Dendritic cell treated with granulocyte-macrophage colony-stimulating factor and Interleukin-4, amounts not matched to agents 40 ng/mL and 50 ng/mL, for 4 days (primary cell): Measurements from ENCODE around the gene HUWE1.

Experiments
- H3K27ac Mint-ChIP-seq: one replicate; pipeline ENCODE4 v1.8.0; 2022; ENCODE audit warnings: mild to moderate bottlenecking, mixed read lengths
- H3K27me3 Mint-ChIP-seq: one replicate; pipeline ENCODE4 v1.8.0; 2022; ENCODE audit warnings: mild to moderate bottlenecking, mixed read lengths
- H3K36me3 Mint-ChIP-seq: one replicate; pipeline ENCODE4 v1.8.0; 2022; ENCODE audit warnings: low read depth, mixed read lengths
- H3K4me1 Mint-ChIP-seq: one replicate; pipeline ENCODE4 v1.8.0; 2022; ENCODE audit warnings: low read depth, mixed read lengths
- H3K4me3 Mint-ChIP-seq: one replicate; pipeline ENCODE4 v1.8.0; 2022; ENCODE audit warnings: mild to moderate bottlenecking, moderate library complexity, mixed read lengths
- H3K9me3 Mint-ChIP-seq: one replicate; pipeline ENCODE4 v1.8.0; 2022; ENCODE audit warnings: mixed read lengths
- intact Hi-C: fragments of 100-400 bp; cut with micrococcal nuclease; formaldehyde crosslinking; loops from one replicate; pipeline ENCODE4 v1.15.0; 2022

Gene HUWE1

GRCh38 chrX:53494436-53494835, 192.1 kb downstream of the HUWE1 start:
- intact Hi-C loops = no loop called here
- peaks cover 11% of the 10 kb centered on the region for H3K4me1 Mint-ChIP-seq
- no peaks in the 10 kb centered on the region for H3K9me3 Mint-ChIP-seq
- no peaks in the 10 kb centered on the region for H3K36me3 Mint-ChIP-seq
- no peaks in the 10 kb centered on the region for H3K27me3 Mint-ChIP-seq
- H3K27ac Mint-ChIP-seq = no peak overlapping the region
- H3K4me3 Mint-ChIP-seq = no peak overlapping the region

GRCh38 chrX:53486285-53486684, 200.2 kb downstream of the HUWE1 start:
- no peak overlapping the region for H3K4me3 Mint-ChIP-seq
- H3K4me1 Mint-ChIP-seq = no peaks in the 10 kb centered on the region
- intact Hi-C loops = no loop called here
- H3K27me3 Mint-ChIP-seq = peaks cover 2% of the 10 kb centered on the region
- no peaks in the 10 kb centered on the region for H3K9me3 Mint-ChIP-seq
- no peaks in the 10 kb centered on the region for H3K36me3 Mint-ChIP-seq
- H3K27ac Mint-ChIP-seq = no peak overlapping the region

- peaks cover 2% of the 10 kb centered on the region for H3K27me3 Mint-ChIP-seq
- no peak overlapping the region for H3K4me3 Mint-ChIP-seq
- H3K36me3 Mint-ChIP-seq = no peaks in the 10 kb centered on the region
- H3K27ac Mint-ChIP-seq = no peak overlapping the region
- H3K4me1 Mint-ChIP-seq = no peaks in the 10 kb centered on the region
- intact Hi-C loops = no loop called here
- H3K9me3 Mint-ChIP-seq = no peaks in the 10 kb centered on the region
Measured at GRCh38 chrX:53483838-53484405, 202.6 kb downstream of the HUWE1 start.

- Mint-ChIP-seq H3K9me3 (no peaks in the 10 kb centered on the region), H3K36me3 (no peaks in the 10 kb centered on the region), H3K4me1 (no peaks in the 10 kb centered on the region), H3K27ac (no peak overlapping the region), H3K4me3 (no peak overlapping the region), H3K27me3 (peaks cover 2% of the 10 kb centered on the region)
- intact Hi-C loops = no loop called here
Measured at GRCh38 chrX:53483416-53483815, 203.1 kb downstream of the HUWE1 start.
